ENCODE measurements around the gene PRAMEF9. TPM values are rescaled to one million over a fixed set of nuclear protein-coding genes. Genes with fewer than 3 reads are reported as not detected.
"Not testable (repeated sequence)": the region's sequence is repeated elsewhere in the genome, so short reads cannot be mapped to it uniquely, and the experiment has no call there.

The PRAMEF9 gene
- total RNA-seq (2014; rRNA removed; shearing (Covaris generic)) = not detected in 2 replicates

GRCh38 chr1:13171548-13171947 lies at the start of gene PRAMEF9:
PRAMEF9 (plus strand) TSS chr1:13171848; CDS start chr1:13175281, 3,433 bp downstream.
- H3K27me3 ChIP-seq (replicated peaks); H3K36me3 ChIP-seq; H3K4me3 ChIP-seq; H3K4me1 ChIP-seq (replicated peaks); H3K9me3 ChIP-seq (replicated peaks); DNase-seq (ENCODE audit: low read depth in 1 of 2, low spot score in 2 of 2); H3K27ac ChIP-seq: not testable (repeated sequence)

GRCh38 chr1:13155909-13156308 lies 15.7 kb upstream of the PRAMEF9 start, which contains the start of gene PRAMEF26:
PRAMEF26 (minus strand) TSS chr1:13156009; CDS start chr1:13153095, 2,914 bp downstream.
- not testable (repeated sequence) for H3K36me3 ChIP-seq; DNase-seq (ENCODE audit: low read depth in 1 of 2, low spot score in 2 of 2); H3K27me3 ChIP-seq (replicated peaks); H3K9me3 ChIP-seq (replicated peaks); H3K4me1 ChIP-seq (replicated peaks); H3K4me3 ChIP-seq; H3K27ac ChIP-seq

GRCh38 chr1:13165531-13165930 lies 6.1 kb upstream of the PRAMEF9 start, which contains the start of gene HNRNPCL4:
HNRNPCL4 (minus strand) TSS chr1:13165631; CDS start chr1:13165467, 164 bp downstream.
- not testable (repeated sequence) for H3K27ac ChIP-seq; H3K27me3 ChIP-seq (replicated peaks); H3K36me3 ChIP-seq; DNase-seq (ENCODE audit: low read depth in 1 of 2, low spot score in 2 of 2); H3K9me3 ChIP-seq (replicated peaks); H3K4me1 ChIP-seq (replicated peaks); H3K4me3 ChIP-seq

GRCh38 chr1:13201309-13201708 lies 29.7 kb downstream of the PRAMEF9 start, which contains the start of gene PRAMEF13:
PRAMEF13 (minus strand) TSS chr1:13201409; CDS start chr1:13199589, 1,820 bp downstream.
- H3K4me1 ChIP-seq (replicated peaks); DNase-seq (ENCODE audit: low read depth in 1 of 2, low spot score in 2 of 2); H3K9me3 ChIP-seq (replicated peaks); H3K4me3 ChIP-seq; H3K36me3 ChIP-seq; H3K27ac ChIP-seq; H3K27me3 ChIP-seq (replicated peaks): not testable (repeated sequence)

- not testable (repeated sequence) for DNase-seq (ENCODE audit: low read depth in 1 of 2, low spot score in 2 of 2); H3K27me3 ChIP-seq (replicated peaks); H3K4me3 ChIP-seq; H3K27ac ChIP-seq; H3K36me3 ChIP-seq; H3K4me1 ChIP-seq (replicated peaks); H3K9me3 ChIP-seq (replicated peaks)
These were observed 37.1 kb downstream of the PRAMEF9 start for GRCh38 chr1:13208712-13209111.

- H3K4me3 ChIP-seq; H3K27ac ChIP-seq; H3K36me3 ChIP-seq; H3K4me1 ChIP-seq (replicated peaks); DNase-seq (ENCODE audit: low read depth in 1 of 2, low spot score in 2 of 2); H3K9me3 ChIP-seq (replicated peaks); H3K27me3 ChIP-seq (replicated peaks): not testable (repeated sequence)
These were observed 45.0 kb downstream of the PRAMEF9 start for GRCh38 chr1:13216619-13217018.

GRCh38 chr1:13219203-13219602 lies 47.6 kb downstream of the PRAMEF9 start:
- H3K27me3 ChIP-seq (replicated peaks); H3K27ac ChIP-seq; H3K4me3 ChIP-seq; H3K9me3 ChIP-seq (replicated peaks); DNase-seq (ENCODE audit: low read depth in 1 of 2, low spot score in 2 of 2); H3K36me3 ChIP-seq; H3K4me1 ChIP-seq (replicated peaks): not testable (repeated sequence)

GRCh38 chr1:13222788-13223187 lies 51.1 kb downstream of the PRAMEF9 start:
- H3K4me3 ChIP-seq; H3K4me1 ChIP-seq (replicated peaks); H3K9me3 ChIP-seq (replicated peaks); DNase-seq (ENCODE audit: low read depth in 1 of 2, low spot score in 2 of 2); H3K27ac ChIP-seq; H3K36me3 ChIP-seq; H3K27me3 ChIP-seq (replicated peaks): not testable (repeated sequence)

- Histone ChIP-seq H3K9me3 (replicated peaks) (peaks cover 4% of the 10 kb centered on the region; the same call in 1 of the 2 replicates), H3K27ac (no peak overlapping the region), H3K4me1 (replicated peaks) (no peaks in the 10 kb centered on the region), H3K4me3 (no peak overlapping the region), H3K27me3 (replicated peaks) (0 out of 2 replicates have a peak, but pooled peaks cover 2% of the 10 kb centered on the region), H3K36me3 (no peaks in the 10 kb centered on the region)
- no peak for DNase-seq (ENCODE audit: low read depth in 1 of 2, low spot score in 2 of 2)
These were observed 52.9 kb downstream of the PRAMEF9 start for GRCh38 chr1:13224480-13225060.

GRCh38 chr1:13225675-13226204 lies 54.1 kb downstream of the PRAMEF9 start, which contains the start of gene PRAMEF18:
PRAMEF18 (minus strand) TSS chr1:13226154; CDS start chr1:13226106, 48 bp downstream.
- not testable (repeated sequence) for DNase-seq (ENCODE audit: low read depth in 1 of 2, low spot score in 2 of 2); H3K27ac ChIP-seq; H3K4me3 ChIP-seq; H3K36me3 ChIP-seq; H3K4me1 ChIP-seq (replicated peaks); H3K27me3 ChIP-seq (replicated peaks); H3K9me3 ChIP-seq (replicated peaks)

- H3K36me3 ChIP-seq; H3K27me3 ChIP-seq (replicated peaks); H3K4me1 ChIP-seq (replicated peaks); H3K4me3 ChIP-seq; H3K27ac ChIP-seq; H3K9me3 ChIP-seq (replicated peaks); DNase-seq (ENCODE audit: low read depth in 1 of 2, low spot score in 2 of 2): not testable (repeated sequence)
These were observed 55.8 kb downstream of the PRAMEF9 start for GRCh38 chr1:13227271-13228055.

GRCh38 chr1:13228343-13228781 lies 56.7 kb downstream of the PRAMEF9 start:
- H3K36me3 ChIP-seq = no peaks in the 10 kb centered on the region
- no peaks in the 10 kb centered on the region for H3K4me1 ChIP-seq (replicated peaks)
- H3K4me3 ChIP-seq = no peak overlapping the region
- peaks cover 4% of the 10 kb centered on the region; the same call in 1 of the 2 replicates for H3K9me3 ChIP-seq (replicated peaks)
- H3K27me3 ChIP-seq (replicated peaks) = 0 out of 2 replicates have a peak, but pooled peaks cover 2% of the 10 kb centered on the region
- H3K27ac ChIP-seq = no peak overlapping the region
- DNase-seq (ENCODE audit: low read depth in 1 of 2, low spot score in 2 of 2) = no peak
